Ishikawa (cell line): ENCODE results near the gene HELZ.

ENCODE experiments used
- CEBPB ChIP-seq: IDR thresholded peaks from 2 replicates; pipeline ENCODE4 v1.6.1; 2012
- CREB1 ChIP-seq: IDR thresholded peaks from 2 replicates; pipeline ENCODE4 v1.6.1; 2012; ENCODE audit warnings: low read depth
- FOXM1 ChIP-seq: IDR thresholded peaks from 2 replicates; pipeline ENCODE4 v1.6.1; 2012; ENCODE audit warnings: low read depth, borderline replicate concordance
- TCF12 ChIP-seq: IDR thresholded peaks from 2 replicates; pipeline ENCODE4 v1.6.1; 2012; ENCODE audit warnings: low read depth
- TF ChIP-seq, protein P1 (sequence below): IDR thresholded peaks from 2 replicates; pipeline ENCODE4 v1.6.1; 2012

DNA sequence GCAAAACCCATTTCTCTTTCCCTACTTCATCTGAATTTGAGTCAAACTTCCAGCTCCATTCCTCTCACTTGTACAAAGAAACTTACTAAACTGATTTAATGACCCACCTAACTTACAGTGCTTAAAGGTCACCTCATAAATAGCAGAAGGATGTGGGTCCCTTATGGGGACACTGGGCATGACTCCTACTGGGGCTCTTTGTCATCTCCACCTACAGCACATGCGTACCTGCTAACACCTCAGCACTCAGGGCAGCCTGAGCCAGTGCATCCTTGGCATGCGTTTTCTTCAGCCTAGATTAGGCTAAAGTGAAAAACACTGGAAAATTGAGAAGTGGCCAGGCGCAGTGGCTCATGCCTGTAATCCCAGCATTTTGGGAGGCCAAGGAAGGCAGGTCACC, 63.2 kb downstream of the HELZ start:
- TF ChIP-seq TCF12 (no peak), FOXM1 (no peak), CREB1 (no peak), CEBPB (no peak)
- TF ChIP-seq, protein P1, sequence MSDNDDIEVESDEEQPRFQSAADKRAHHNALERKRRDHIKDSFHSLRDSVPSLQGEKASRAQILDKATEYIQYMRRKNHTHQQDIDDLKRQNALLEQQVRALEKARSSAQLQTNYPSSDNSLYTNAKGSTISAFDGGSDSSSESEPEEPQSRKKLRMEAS = no peak
